Loucy (cell line): ENCODE data around the gene HDGFL2.

ENCODE experiments used
- H2AFZ ChIP-seq: fragments of 200-600 bp; sonication (generic); 2 replicates; pipeline ENCODE4 v1.6.0; 2016; ENCODE audit warnings: antibody characterized with exemption, mild to moderate bottlenecking, low read length, moderate library complexity
- H3F3A ChIP-seq: fragments of 200-600 bp; 2 replicates; pipeline ENCODE4 v1.6.0; 2016; ENCODE audit warnings: antibody characterized with exemption, low read depth, mild to moderate bottlenecking
- H3K27me3 ChIP-seq: fragments of 200-600 bp; sonication (generic); 2 replicates; pipeline ENCODE4 v1.6.1; 2014; ENCODE audit warnings: low read length, mild to moderate bottlenecking; ENCODE audit not compliant: insufficient read depth, poor library complexity, severe bottlenecking
- H3K36me3 ChIP-seq: fragments of 200-600 bp; sonication (generic); 2 replicates; pipeline ENCODE4 v1.6.1; 2016; ENCODE audit warnings: low read length; ENCODE audit not compliant: insufficient read depth
- H3K4me1 ChIP-seq: fragments of 200-600 bp; sonication (generic); 2 replicates; pipeline ENCODE4 v1.5.1; 2014; ENCODE audit warnings: low read length, mild to moderate bottlenecking; ENCODE audit not compliant: insufficient read depth, poor library complexity, severe bottlenecking
- H3K4me2 ChIP-seq: fragments of 200-600 bp; sonication (generic); 2 replicates; pipeline ENCODE4 v1.6.0; 2014; ENCODE audit warnings: antibody characterized with exemption, low read length, low read depth, mild to moderate bottlenecking; ENCODE audit not compliant: poor library complexity, severe bottlenecking
- H3K4me3 ChIP-seq: fragments of 200-600 bp; sonication (generic); 2 replicates; pipeline ENCODE4 v1.5.1; 2014; ENCODE audit warnings: low read length, mild to moderate bottlenecking, mixed read lengths; ENCODE audit not compliant: poor library complexity, severe bottlenecking
- H3K79me2 ChIP-seq: fragments of 200-600 bp; sonication (generic); 2 replicates; pipeline ENCODE4 v1.6.1; 2014; ENCODE audit warnings: low read length; ENCODE audit not compliant: insufficient read depth
- H3K9ac ChIP-seq: fragments of 200-600 bp; sonication (generic); 2 replicates; pipeline ENCODE4 v1.6.0; 2014; ENCODE audit warnings: mild to moderate bottlenecking, low read depth, low read length, moderate library complexity; ENCODE audit not compliant: poor library complexity, severe bottlenecking
- H3K9me2 ChIP-seq: fragments of 200-600 bp; sonication (generic); replicated peaks from 2 replicates; pipeline ENCODE4 v1.6.1; 2016; ENCODE audit warnings: low read depth, low read length, mixed read lengths
- H3K9me3 ChIP-seq: fragments of 200-600 bp; sonication (generic); 2 replicates; pipeline ENCODE4 v1.6.1; 2014; ENCODE audit warnings: mild to moderate bottlenecking, antibody characterized with exemption, low read length, low read depth; ENCODE audit not compliant: insufficient read depth
- H4K20me1 ChIP-seq: fragments of 200-600 bp; sonication (generic); 2 replicates; pipeline ENCODE4 v1.6.0; 2014; ENCODE audit warnings: antibody characterized with exemption, low read length, mild to moderate bottlenecking; ENCODE audit not compliant: insufficient read depth, poor library complexity, severe bottlenecking
- CTCF ChIP-seq: fragments of 200-600 bp; sonication (generic); conservative IDR thresholded peaks from 2 replicates; pipeline ENCODE4 v1.5.1; 2014; ENCODE audit warnings: mild to moderate bottlenecking, antibody characterized with exemption, low read length
- EZH2phosphoT487 ChIP-seq: fragments of 200-600 bp; IDR thresholded peaks from 2 replicates; pipeline ENCODE4 v1.6.1; 2018; ENCODE audit warnings: antibody characterized with exemption, mild to moderate bottlenecking, moderate library complexity, borderline replicate concordance

Gene HDGFL2

GRCh38 chr19:4508698-4509097, 36.6 kb downstream of the HDGFL2 start:
- Histone ChIP-seq H3K4me2 (no peak overlapping the region), H3K36me3 (no peaks in the 10 kb centered on the region), H3K79me2 (no peaks in the 10 kb centered on the region), H4K20me1 (no peaks in the 10 kb centered on the region), H3K9me3 (no peaks in the 10 kb centered on the region), H3K27me3 (no peaks in the 10 kb centered on the region), H3K4me3 (no peak overlapping the region), H2AFZ (no peak overlapping the region), H3F3A (no peaks in the 10 kb centered on the region), H3K4me1 (peaks cover 5% of the 10 kb centered on the region), H3K9me2 (no peaks in the 10 kb centered on the region), H3K9ac (no peak overlapping the region)
- TF ChIP-seq CTCF, result no peak

GRCh38 chr19:4510435-4511255, 38.5 kb downstream of the HDGFL2 start:
- no peaks in the 10 kb centered on the region for H3K36me3 ChIP-seq
- no peaks in the 10 kb centered on the region for H3K79me2 ChIP-seq
- no peak overlapping the region for H3K9ac ChIP-seq
- H3K9me2 ChIP-seq, result no peaks in the 10 kb centered on the region
- no peaks in the 10 kb centered on the region for H3K27me3 ChIP-seq
- no peak overlapping the region for H2AFZ ChIP-seq
- no peak overlapping the region for H3K4me2 ChIP-seq
- no peaks in the 10 kb centered on the region for H3K9me3 ChIP-seq
- H4K20me1 ChIP-seq, result no peaks in the 10 kb centered on the region
- no peak overlapping the region for H3K4me3 ChIP-seq
- no peaks in the 10 kb centered on the region for H3F3A ChIP-seq
- H3K4me1 ChIP-seq, result peaks cover 5% of the 10 kb centered on the region
- TF ChIP-seq CTCF (no peak), EZH2phosphoT487 (no peak)

GRCh38 chr19:4511300-4512054, 39.4 kb downstream of the HDGFL2 start:
- Histone ChIP-seq H3K36me3 (no peaks in the 10 kb centered on the region), H3K4me2 (no peak overlapping the region), H3K27me3 (no peaks in the 10 kb centered on the region), H3K79me2 (no peaks in the 10 kb centered on the region), H3F3A (no peaks in the 10 kb centered on the region), H4K20me1 (no peaks in the 10 kb centered on the region), H3K9me2 (no peaks in the 10 kb centered on the region), H3K4me1 (peaks cover 2% of the 10 kb centered on the region), H2AFZ (no peak overlapping the region), H3K4me3 (no peak overlapping the region), H3K9ac (no peak overlapping the region), H3K9me3 (no peaks in the 10 kb centered on the region)
- TF ChIP-seq EZH2phosphoT487 (no peak), CTCF (no peak)
